Measurements from ENCODE around the gene FAM184A.

DNA sequence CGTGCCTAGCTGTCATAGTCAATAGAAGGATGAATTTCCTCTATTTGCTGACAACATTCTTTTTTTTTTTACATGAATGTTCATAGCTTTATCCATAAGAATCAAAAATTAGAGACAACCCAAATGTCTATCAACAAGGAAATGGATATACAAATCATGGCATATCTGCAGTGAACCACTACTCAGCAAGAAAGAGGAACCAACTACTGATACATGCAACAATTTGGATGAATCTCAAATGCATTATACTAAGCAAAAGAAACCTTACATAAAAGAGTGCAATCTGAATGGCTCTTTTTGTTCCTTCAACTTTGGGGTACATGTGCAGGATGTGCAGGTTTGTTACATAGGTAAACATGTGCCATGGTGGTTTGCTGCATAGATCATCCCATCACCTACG is 125.8 kb downstream of the FAM184A start:
- TF ChIP-seq, protein P1, sequence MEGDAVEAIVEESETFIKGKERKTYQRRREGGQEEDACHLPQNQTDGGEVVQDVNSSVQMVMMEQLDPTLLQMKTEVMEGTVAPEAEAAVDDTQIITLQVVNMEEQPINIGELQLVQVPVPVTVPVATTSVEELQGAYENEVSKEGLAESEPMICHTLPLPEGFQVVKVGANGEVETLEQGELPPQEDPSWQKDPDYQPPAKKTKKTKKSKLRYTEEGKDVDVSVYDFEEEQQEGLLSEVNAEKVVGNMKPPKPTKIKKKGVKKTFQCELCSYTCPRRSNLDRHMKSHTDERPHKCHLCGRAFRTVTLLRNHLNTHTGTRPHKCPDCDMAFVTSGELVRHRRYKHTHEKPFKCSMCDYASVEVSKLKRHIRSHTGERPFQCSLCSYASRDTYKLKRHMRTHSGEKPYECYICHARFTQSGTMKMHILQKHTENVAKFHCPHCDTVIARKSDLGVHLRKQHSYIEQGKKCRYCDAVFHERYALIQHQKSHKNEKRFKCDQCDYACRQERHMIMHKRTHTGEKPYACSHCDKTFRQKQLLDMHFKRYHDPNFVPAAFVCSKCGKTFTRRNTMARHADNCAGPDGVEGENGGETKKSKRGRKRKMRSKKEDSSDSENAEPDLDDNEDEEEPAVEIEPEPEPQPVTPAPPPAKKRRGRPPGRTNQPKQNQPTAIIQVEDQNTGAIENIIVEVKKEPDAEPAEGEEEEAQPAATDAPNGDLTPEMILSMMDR (IDR thresholded peaks at IDR 0.05; ENCODE audit: borderline replicate concordance, extremely low read depth, low read length, poor library complexity, severe bottlenecking), result no peak
- no peak for TF ChIP-seq EZH2 (IDR thresholded peaks at IDR 0.05; ENCODE audit: borderline replicate concordance, low read depth, low read length, severe bottlenecking)
